GM12865 (cell line): ENCODE results near the gene TUSC2.

Experiments used
- DNase-seq: peaks from one replicate; pipeline ENCODE4 v3.0.0; 2010; ENCODE audit warnings: low read depth
- H3K4me3 ChIP-seq: 2 replicates; pipeline ENCODE4 v1.5.1; 2011; ENCODE audit warnings: mild to moderate bottlenecking, low read depth, low read length, control low read depth
- TF ChIP-seq, protein P1 (sequence below): IDR thresholded peaks from 2 replicates; pipeline ENCODE4 v1.5.1; 2011; ENCODE audit warnings: low read length, control low read depth, low read depth, inconsistent platforms; ENCODE audit not compliant: insufficient read depth; ENCODE audit errors: missing control alignments

Gene TUSC2

DNA sequence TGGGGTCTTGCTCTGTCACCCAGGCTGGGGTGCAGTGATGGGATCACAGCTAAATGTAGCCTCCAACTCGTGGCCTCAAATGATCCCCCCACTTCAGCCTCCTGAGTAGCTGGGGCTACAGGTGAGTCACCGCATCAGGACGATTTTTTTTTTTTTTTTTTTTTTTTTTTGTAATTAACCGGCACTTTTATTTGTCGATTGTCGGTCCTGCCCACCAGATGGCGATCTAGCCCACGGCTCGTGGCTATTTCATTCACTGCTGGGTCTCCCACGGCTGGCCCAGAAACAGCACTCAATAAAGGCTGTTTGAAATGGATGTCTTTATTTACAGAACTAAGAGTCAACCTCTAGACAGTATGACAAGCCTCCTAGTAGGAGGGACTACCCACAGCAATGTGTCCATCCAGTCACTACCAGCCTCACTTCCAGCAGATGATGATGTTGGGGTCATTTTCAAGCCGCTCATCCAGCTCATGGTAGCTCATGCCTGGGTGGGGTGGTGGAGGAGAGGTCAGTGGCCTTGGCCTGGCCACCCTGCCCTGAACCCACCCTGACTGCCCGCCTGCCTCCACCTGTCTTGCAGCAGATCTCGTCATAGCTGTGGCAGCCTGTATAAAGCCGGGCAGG is 19.3 kb upstream of the TUSC2 start:
- DNase-seq: peak; percentile 80

DNA sequence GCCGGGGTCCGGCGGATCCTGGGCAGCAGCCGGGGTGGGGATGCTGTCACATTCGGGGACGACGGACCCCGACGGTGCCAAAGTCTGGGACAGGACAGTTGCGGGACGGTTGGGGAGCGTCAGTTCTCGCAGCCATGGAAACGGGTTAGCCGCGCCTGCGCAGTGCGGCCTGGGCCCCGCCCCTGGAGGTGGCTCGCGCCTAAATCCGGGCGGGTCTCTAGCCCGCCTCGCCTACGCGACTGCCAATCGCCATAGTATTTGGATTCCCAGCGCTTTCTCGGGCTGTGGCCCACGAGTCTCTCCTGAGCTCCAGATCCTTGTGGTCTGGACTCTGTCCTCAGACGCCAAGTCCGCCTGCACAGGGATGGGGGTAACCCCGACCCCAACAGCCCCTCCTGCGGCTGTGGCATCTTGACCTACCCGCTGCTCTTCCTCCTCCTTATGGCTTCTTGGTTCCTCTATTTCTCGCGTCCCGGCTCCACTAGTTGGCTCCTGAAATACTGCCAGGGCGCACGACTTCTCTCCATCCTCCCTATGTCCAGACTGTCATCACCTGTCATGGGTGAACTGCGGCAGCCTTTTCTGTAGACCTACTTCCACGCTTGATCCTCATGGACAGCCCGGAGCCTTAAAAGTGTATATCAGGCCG is 17.7 kb upstream of the TUSC2 start, which contains the start of gene ZMYND10:
Gene ZMYND10, minus strand, starts transcription at position 147 of the 649 bp plus-strand sequence. CDS start 153 bp downstream, outside the sequence.
- H3K4me3 ChIP-seq: peak within 1 kb of the TSS; percentile 27
- peak; percentile 78 for DNase-seq
- TF ChIP-seq, protein P1, sequence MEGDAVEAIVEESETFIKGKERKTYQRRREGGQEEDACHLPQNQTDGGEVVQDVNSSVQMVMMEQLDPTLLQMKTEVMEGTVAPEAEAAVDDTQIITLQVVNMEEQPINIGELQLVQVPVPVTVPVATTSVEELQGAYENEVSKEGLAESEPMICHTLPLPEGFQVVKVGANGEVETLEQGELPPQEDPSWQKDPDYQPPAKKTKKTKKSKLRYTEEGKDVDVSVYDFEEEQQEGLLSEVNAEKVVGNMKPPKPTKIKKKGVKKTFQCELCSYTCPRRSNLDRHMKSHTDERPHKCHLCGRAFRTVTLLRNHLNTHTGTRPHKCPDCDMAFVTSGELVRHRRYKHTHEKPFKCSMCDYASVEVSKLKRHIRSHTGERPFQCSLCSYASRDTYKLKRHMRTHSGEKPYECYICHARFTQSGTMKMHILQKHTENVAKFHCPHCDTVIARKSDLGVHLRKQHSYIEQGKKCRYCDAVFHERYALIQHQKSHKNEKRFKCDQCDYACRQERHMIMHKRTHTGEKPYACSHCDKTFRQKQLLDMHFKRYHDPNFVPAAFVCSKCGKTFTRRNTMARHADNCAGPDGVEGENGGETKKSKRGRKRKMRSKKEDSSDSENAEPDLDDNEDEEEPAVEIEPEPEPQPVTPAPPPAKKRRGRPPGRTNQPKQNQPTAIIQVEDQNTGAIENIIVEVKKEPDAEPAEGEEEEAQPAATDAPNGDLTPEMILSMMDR: no peak

More for the DNA sequence above, 19.3 kb upstream of the TUSC2 start:
- no peak overlapping the region for H3K4me3 ChIP-seq
- TF ChIP-seq, protein P1: peak; percentile 62

DNA sequence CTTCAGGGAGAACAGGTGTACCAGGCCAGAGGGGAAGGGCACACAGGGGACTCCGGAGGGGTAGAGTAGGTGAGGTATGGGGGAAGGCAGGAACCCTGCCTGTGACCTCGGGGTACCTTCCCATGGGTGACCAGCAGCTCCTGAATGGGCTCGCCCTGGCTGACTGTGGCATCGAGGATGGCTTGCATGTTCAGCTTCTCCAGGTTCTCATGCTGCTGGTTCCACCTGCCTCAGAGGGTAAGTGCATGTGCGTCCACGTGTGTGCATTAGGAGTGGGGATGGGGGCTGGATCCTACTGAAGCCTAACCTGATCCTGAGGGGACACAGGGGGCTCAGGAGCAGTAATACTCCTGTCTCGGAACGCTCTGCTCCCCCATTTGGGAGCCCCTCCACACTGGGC is 17.0 kb upstream of the TUSC2 start:
- TF ChIP-seq, protein P1: no peak
- no peak overlapping the region for H3K4me3 ChIP-seq
- DNase-seq: no peak

DNA sequence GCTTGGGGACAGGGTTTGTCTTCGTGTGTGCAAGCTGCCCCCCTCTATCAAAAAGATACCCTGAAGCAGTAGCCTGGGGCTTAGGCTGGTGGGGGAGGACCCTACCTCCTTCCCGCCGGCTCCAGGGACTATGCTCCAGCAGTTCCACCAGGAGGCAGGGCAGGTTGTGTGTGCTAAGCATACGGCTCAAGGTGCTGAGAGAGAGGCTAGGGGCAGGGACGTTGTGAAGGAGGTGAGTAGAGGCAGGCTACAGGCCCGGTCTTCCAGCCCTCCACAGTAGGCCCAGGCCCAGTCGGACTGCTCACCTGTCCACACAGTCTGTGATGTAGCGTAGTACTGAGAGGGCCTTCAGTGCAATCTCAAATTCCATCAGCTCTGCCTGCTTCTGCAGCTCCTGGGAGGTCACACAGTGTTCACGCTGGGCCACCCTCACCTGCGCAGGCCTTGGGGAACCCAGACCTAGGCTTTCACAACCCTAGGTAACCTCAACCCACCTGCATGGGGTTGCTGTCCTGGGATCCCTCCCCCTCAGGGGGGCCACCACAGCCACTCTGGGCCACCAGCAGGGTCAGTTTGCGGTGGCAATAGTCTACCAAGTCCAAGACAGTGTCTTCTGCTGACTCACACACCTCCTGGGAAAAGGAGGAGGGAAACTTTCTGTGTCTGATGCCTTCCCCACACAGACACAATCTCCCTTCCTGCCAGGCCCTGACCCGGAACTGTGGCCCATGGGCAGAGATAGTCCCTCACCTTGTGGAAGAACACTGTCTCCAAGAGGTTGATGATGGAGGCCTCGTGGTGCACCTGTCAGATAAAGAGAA is 15.0 kb upstream of the TUSC2 start:
- no peak for DNase-seq
- H3K4me3 ChIP-seq: no peak overlapping the region
- TF ChIP-seq, protein P1: no peak

DNA sequence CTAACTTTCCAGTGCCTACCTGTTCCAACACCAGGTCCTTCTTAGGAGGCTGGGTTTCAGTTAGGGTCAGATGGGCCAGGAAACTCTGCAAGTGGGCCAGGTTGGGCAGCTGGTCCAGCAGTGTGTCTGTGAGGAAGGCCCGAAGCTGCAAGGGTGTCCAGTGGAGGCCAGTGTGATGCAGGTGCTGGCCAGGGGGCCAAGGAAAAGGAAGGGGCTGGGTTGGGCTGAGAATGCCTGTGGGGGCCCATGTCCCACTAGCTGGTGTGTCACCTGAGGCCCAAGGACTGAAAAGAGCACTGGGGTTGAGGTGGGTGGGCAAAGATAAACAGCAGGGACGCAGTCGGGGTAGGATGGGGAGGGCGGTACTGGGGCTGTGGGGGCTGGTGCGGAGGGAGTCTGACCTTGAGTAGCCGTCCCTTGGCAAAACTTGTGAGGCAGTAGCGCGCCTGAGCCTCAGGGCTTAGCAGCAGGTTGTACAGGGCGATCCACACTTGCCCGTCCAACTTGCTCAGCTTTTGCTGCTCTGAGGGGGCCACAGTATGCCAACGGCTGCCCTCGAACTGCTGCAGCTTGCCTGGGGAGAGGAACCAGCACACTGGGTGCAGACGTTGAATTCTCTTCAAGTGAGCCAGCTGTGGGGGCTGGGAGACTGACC is 14.1 kb upstream of the TUSC2 start:
- TF ChIP-seq, protein P1: no peak
- DNase-seq: no peak
- H3K4me3 ChIP-seq: no peak overlapping the region

DNA sequence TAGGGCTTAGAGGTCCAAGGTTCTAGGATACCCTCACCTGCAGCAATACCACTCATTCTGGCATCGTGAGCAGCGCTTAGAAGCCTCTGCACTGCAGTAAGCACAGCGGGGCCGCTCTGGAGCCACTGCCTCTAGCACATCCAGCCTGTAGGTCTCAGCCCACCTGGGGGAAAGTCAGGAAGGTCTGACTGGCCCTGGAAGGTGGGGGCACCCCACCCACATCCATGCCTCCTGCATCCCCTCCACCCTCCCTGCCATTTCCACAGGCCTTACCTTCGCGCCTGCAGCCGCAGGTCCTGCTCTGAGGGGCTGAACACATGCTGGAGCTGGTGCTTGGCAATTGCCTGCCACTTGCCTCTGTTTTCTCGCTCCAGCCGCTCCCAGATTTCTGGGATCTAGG is 13.5 kb upstream of the TUSC2 start:
- TF ChIP-seq, protein P1: no peak
- DNase-seq: no peak
- H3K4me3 ChIP-seq: peak overlapping the region; percentile 96
